Measurements from ENCODE around the gene ALOX15.

ALOX15 gene

GRCh38 chr17:4631836-4632580 lies 9.5 kb downstream of the ALOX15 start:
- TF ChIP-seq TAF1 (IDR thresholded peaks at IDR 0.05; ENCODE audit: borderline replicate concordance, insufficient read depth, low read length) (no peak), POLR2AphosphoS5 (IDR thresholded peaks at IDR 0.05; ENCODE audit: low read depth, low read length) (no peak), SIN3A (IDR thresholded peaks at IDR 0.05; ENCODE audit: borderline replicate concordance, insufficient read depth, low read length) (no peak), FOXP2 (optimal IDR thresholded peaks at IDR 0.05; ENCODE audit: borderline replicate concordance, extremely low read depth, extremely low read length, insufficient read depth) (no peak), REST (IDR thresholded peaks at IDR 0.05; ENCODE audit: insufficient read depth in 1 of 2, low read depth in 2 of 2, low read length in 2 of 2) (no peak)

GRCh38 chr17:4631431-4631830 lies 10.0 kb downstream of the ALOX15 start:
- TF ChIP-seq SIN3A (IDR thresholded peaks at IDR 0.05; ENCODE audit: borderline replicate concordance, insufficient read depth, low read length) (no peak), POLR2AphosphoS5 (IDR thresholded peaks at IDR 0.05; ENCODE audit: low read depth, low read length) (no peak), TAF1 (IDR thresholded peaks at IDR 0.05; ENCODE audit: borderline replicate concordance, insufficient read depth, low read length) (no peak), FOXP2 (optimal IDR thresholded peaks at IDR 0.05; ENCODE audit: borderline replicate concordance, extremely low read depth, extremely low read length, insufficient read depth) (no peak), REST (IDR thresholded peaks at IDR 0.05; ENCODE audit: insufficient read depth in 1 of 2, low read depth in 2 of 2, low read length in 2 of 2) (no peak)

DNA sequence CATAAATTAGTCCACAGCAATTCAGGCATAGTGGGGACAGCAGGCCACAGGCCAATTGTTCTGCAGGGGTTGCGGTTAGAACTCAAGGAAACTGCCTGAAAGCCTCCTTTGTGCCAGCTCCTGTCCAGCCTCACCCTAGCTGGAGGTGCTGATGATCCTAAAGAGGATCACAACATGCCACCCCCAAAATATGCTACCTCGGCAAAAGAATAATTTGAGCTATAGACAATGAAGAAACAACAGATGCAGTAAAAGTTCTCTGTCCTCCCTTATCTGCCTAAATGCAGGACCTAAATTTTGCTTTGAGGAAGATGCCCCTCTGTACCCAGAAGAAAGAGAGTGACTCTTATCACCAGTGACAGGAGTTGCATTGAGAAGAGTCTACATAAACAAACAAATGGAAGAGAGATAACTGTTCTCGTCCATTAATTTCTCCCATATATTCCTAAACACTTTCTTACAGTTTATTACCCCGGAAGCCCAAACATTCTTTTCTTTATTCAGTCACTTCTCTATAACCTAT lies 14.7 kb downstream of the ALOX15 start:
- TF ChIP-seq REST (IDR thresholded peaks at IDR 0.05; ENCODE audit: insufficient read depth in 1 of 2, low read depth in 2 of 2, low read length in 2 of 2) (no peak), FOXP2 (optimal IDR thresholded peaks at IDR 0.05; ENCODE audit: borderline replicate concordance, extremely low read depth, extremely low read length, insufficient read depth) (no peak), TAF1 (IDR thresholded peaks at IDR 0.05; ENCODE audit: borderline replicate concordance, insufficient read depth, low read length) (no peak), POLR2AphosphoS5 (IDR thresholded peaks at IDR 0.05; ENCODE audit: low read depth, low read length) (no peak), SIN3A (IDR thresholded peaks at IDR 0.05; ENCODE audit: borderline replicate concordance, insufficient read depth, low read length) (no peak)

DNA sequence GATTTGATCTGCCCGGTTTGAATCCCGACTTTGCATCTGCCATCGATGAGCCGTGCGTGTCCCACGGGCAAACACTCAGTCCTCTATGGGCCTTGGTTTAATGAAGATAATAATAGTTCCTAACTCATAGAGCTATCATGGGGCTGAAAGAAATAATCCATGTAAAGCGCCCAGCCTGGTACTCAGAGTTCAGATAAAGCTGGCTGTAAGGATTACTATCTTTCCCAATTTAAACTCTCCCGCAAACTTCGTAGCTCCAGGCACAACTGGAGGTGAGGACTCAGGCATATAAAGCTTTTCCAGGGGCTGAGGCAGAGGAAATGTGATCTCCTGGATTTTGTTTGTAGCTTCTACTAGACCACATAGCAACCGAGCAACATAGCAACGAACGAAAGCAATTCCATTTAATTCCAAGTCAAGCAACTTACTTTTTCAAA lies 16.3 kb downstream of the ALOX15 start:
- TF ChIP-seq TAF1 (IDR thresholded peaks at IDR 0.05; ENCODE audit: borderline replicate concordance, insufficient read depth, low read length) (no peak), FOXP2 (optimal IDR thresholded peaks at IDR 0.05; ENCODE audit: borderline replicate concordance, extremely low read depth, extremely low read length, insufficient read depth) (no peak), REST (IDR thresholded peaks at IDR 0.05; ENCODE audit: insufficient read depth in 1 of 2, low read depth in 2 of 2, low read length in 2 of 2) (no peak)
